Nephron progenitor cell (in vitro differentiated cells): ENCODE results near the gene COL4A2.
A peak's percentile ranks its signal among the peaks of the same experiment; 100 is the strongest.

Experiments used
- DNase-seq: peaks from one replicate; pipeline ENCODE4 v3.0.0; 2021
- H3K27ac Mint-ChIP-seq: 2 replicates; pipeline ENCODE4 v1.8.0; 2021; ENCODE audit warnings: mild to moderate bottlenecking, moderate library complexity, mixed read lengths
- H3K27me3 Mint-ChIP-seq: 2 replicates; pipeline ENCODE4 v1.8.0; 2021; ENCODE audit warnings: mild to moderate bottlenecking, low read depth, mixed read lengths; ENCODE audit not compliant: poor library complexity
- H3K36me3 Mint-ChIP-seq: 2 replicates; pipeline ENCODE4 v1.8.0; 2021; ENCODE audit warnings: low read depth, mixed read lengths
- H3K4me1 Mint-ChIP-seq: 2 replicates; pipeline ENCODE4 v1.8.0; 2021; ENCODE audit warnings: mixed read lengths
- H3K4me3 Mint-ChIP-seq: 2 replicates; pipeline ENCODE4 v1.8.0; 2021; ENCODE audit warnings: mild to moderate bottlenecking, moderate library complexity, mixed read lengths
- H3K9me3 Mint-ChIP-seq: 2 replicates; pipeline ENCODE4 v1.8.0; 2021; ENCODE audit warnings: mild to moderate bottlenecking, moderate library complexity, mixed read lengths
- TF ChIP-seq, protein P1 (sequence below): fragments of 200-600 bp; sonication (generic); IDR thresholded peaks from 2 replicates; pipeline ENCODE4 v1.5.0; 2021; ENCODE audit warnings: antibody characterized with exemption

Gene COL4A2

DNA sequence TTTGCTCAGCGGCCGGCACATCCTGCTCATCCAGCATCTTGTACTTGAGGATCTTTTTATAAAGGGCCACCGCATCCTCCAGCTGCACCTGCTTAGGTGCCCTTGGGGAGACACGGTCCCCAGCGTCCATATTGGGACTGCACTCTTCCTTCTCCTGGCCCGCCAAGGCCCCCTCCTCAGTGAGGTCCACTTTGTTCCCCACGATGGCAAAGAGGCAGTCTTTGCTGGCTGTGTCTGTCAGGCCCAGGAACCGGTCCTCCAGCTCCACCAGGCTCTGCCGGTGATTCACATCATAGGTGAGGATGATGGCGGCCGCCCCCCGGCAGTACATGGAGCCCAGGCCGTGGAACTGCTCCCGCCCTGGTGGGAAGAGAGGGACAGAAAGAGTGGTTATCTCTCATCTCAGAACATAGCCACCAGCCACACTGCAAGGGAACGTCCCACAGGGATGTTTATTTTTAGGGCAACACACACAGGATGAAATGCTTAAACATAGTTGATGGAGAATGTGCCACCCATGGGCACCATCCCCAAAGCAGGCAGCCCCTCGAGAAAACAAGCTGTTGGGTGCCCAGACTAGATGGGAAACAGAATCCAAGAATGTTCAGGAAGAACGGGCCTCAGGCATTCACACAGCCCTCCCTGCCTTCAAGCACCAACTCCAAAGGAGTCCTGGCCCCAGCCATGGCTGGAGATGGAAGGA is 216.9 kb downstream of the COL4A2 start:
- peaks cover 47% of the 10 kb centered on the region for H3K4me1 Mint-ChIP-seq
- no peak overlapping the region for H3K4me3 Mint-ChIP-seq
- DNase-seq, result no peak
- no peak overlapping the region for H3K27ac Mint-ChIP-seq
- TF ChIP-seq, protein P1, sequence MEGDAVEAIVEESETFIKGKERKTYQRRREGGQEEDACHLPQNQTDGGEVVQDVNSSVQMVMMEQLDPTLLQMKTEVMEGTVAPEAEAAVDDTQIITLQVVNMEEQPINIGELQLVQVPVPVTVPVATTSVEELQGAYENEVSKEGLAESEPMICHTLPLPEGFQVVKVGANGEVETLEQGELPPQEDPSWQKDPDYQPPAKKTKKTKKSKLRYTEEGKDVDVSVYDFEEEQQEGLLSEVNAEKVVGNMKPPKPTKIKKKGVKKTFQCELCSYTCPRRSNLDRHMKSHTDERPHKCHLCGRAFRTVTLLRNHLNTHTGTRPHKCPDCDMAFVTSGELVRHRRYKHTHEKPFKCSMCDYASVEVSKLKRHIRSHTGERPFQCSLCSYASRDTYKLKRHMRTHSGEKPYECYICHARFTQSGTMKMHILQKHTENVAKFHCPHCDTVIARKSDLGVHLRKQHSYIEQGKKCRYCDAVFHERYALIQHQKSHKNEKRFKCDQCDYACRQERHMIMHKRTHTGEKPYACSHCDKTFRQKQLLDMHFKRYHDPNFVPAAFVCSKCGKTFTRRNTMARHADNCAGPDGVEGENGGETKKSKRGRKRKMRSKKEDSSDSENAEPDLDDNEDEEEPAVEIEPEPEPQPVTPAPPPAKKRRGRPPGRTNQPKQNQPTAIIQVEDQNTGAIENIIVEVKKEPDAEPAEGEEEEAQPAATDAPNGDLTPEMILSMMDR, result no peak
- no peaks in the 10 kb centered on the region for H3K36me3 Mint-ChIP-seq
- H3K27me3 Mint-ChIP-seq, result peaks cover 13% of the 10 kb centered on the region
- H3K9me3 Mint-ChIP-seq, result no peaks in the 10 kb centered on the region

- no peak for DNase-seq
- Mint-ChIP-seq H3K27me3 (peaks cover 13% of the 10 kb centered on the region), H3K36me3 (no peaks in the 10 kb centered on the region), H3K27ac (no peak overlapping the region), H3K4me3 (no peak overlapping the region), H3K4me1 (peaks cover 54% of the 10 kb centered on the region), H3K9me3 (no peaks in the 10 kb centered on the region)
- TF ChIP-seq, protein P1, result no peak
Measured at GRCh38 chr13:110524541-110525257, 217.6 kb downstream of the COL4A2 start.

GRCh38 chr13:110525328-110526319 is 218.5 kb downstream of the COL4A2 start:
- TF ChIP-seq, protein P1, result no peak
- H3K27ac Mint-ChIP-seq, result no peak overlapping the region
- H3K4me3 Mint-ChIP-seq, result no peak overlapping the region
- DNase-seq, result no peak
- H3K4me1 Mint-ChIP-seq, result peaks cover 55% of the 10 kb centered on the region
- peaks cover 13% of the 10 kb centered on the region for H3K27me3 Mint-ChIP-seq
- no peaks in the 10 kb centered on the region for H3K9me3 Mint-ChIP-seq
- H3K36me3 Mint-ChIP-seq, result no peaks in the 10 kb centered on the region

DNA sequence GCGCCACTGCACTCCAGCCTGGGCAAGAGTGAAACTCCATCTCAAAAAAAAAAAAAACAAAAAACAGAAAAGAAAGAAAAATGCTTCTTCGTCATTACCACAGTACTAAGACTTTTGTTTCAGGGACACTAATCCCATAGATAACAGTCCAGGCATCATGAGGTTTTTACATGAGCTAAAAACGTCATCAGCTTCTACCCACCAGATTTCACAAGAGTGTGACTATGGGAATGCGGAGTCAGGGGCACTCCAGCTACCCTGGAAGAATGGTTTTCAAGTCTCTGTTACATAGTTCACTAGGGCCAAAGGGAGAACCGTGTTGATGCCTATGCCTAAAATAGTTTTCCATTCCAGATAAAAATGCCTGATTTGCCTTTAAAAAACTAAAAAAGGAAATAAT is 221.3 kb downstream of the COL4A2 start:
- H3K27me3 Mint-ChIP-seq, result peaks cover 11% of the 10 kb centered on the region
- TF ChIP-seq, protein P1, result no peak
- no peak overlapping the region for H3K27ac Mint-ChIP-seq
- peaks cover 50% of the 10 kb centered on the region for H3K4me1 Mint-ChIP-seq
- DNase-seq, result no peak
- no peaks in the 10 kb centered on the region for H3K36me3 Mint-ChIP-seq
- H3K4me3 Mint-ChIP-seq, result no peak overlapping the region
- H3K9me3 Mint-ChIP-seq, result no peaks in the 10 kb centered on the region

- Mint-ChIP-seq H3K9me3 (no peaks in the 10 kb centered on the region), H3K27ac (peak overlapping the region; percentile 64), H3K27me3 (peaks cover 9% of the 10 kb centered on the region), H3K4me1 (peaks cover 52% of the 10 kb centered on the region), H3K36me3 (no peaks in the 10 kb centered on the region), H3K4me3 (no peak overlapping the region)
- DNase-seq, result no peak
- TF ChIP-seq, protein P1, result no peak
Measured at GRCh38 chr13:110528911-110529310, 221.8 kb downstream of the COL4A2 start.
